Measurements from ENCODE around the gene BCL2.

The BCL2 gene

GRCh38 chr18:63298400-63299365, 20.9 kb downstream of the BCL2 start:
- Histone ChIP-seq H3K4me3 (ENCODE audit: low read depth in 1 of 2, low read length in 2 of 2) (no peak overlapping the region), H3K9ac (ENCODE audit: low read depth, low read length) (no peak overlapping the region), H3K36me3 (ENCODE audit: insufficient read depth, low read length) (peaks cover 77% of the 10 kb centered on the region), H3K9me3 (ENCODE audit: insufficient read depth, low read length, severe bottlenecking) (no peaks in the 10 kb centered on the region), H3K79me2 (ENCODE audit: insufficient read depth, low read length) (peaks cover 95% of the 10 kb centered on the region), H3K27ac (ENCODE audit: low read length) (0 out of 2 replicates have a peak overlapping the region, but pooled peaks have one; percentile 4), H2AFZ (ENCODE audit: low read depth, low read length) (no peak overlapping the region), H3K4me2 (ENCODE audit: insufficient read depth, low read length) (no peak overlapping the region), H4K20me1 (ENCODE audit: insufficient read depth, low read length) (peaks cover 71% of the 10 kb centered on the region), H3K27me3 (ENCODE audit: insufficient read depth, low read length, poor library complexity) (no peaks in the 10 kb centered on the region), H3K4me1 (ENCODE audit: insufficient read depth, low read length) (peaks cover 4% of the 10 kb centered on the region; the same call in 1 of the 2 replicates)
- ATAC-seq (ENCODE audit: insufficient read depth, low read depth) = peak; percentile 58
- TF ChIP-seq EZH2 (IDR thresholded peaks at IDR 0.05; ENCODE audit: borderline replicate concordance, low read depth, low read length, severe bottlenecking) = no peak
- no peak for TF ChIP-seq CTCF (IDR thresholded peaks at IDR 0.05; ENCODE audit: borderline replicate concordance, extremely low read depth, low read length, poor library complexity, severe bottlenecking)
- no peak for DNase-seq

GRCh38 chr18:63297687-63298399, 21.7 kb downstream of the BCL2 start:
- ATAC-seq (ENCODE audit: insufficient read depth, low read depth) (no peak), DNase-seq (no peak)
- no peaks in the 10 kb centered on the region for H3K4me1 ChIP-seq (ENCODE audit: insufficient read depth, low read length)
- TF ChIP-seq EZH2 (IDR thresholded peaks at IDR 0.05; ENCODE audit: borderline replicate concordance, low read depth, low read length, severe bottlenecking) = no peak
- TF ChIP-seq CTCF (IDR thresholded peaks at IDR 0.05; ENCODE audit: borderline replicate concordance, extremely low read depth, low read length, poor library complexity, severe bottlenecking) = no peak
- no peak overlapping the region for H3K27ac ChIP-seq (ENCODE audit: low read length)
- peaks cover 82% of the 10 kb centered on the region for H3K36me3 ChIP-seq (ENCODE audit: insufficient read depth, low read length)
- H3K27me3 ChIP-seq (ENCODE audit: insufficient read depth, low read length, poor library complexity) = no peaks in the 10 kb centered on the region
- H3K79me2 ChIP-seq (ENCODE audit: insufficient read depth, low read length) = peaks cover 95% of the 10 kb centered on the region
- no peak overlapping the region for H3K9ac ChIP-seq (ENCODE audit: low read depth, low read length)
- no peak overlapping the region for H3K4me3 ChIP-seq (ENCODE audit: low read depth in 1 of 2, low read length in 2 of 2)
- no peaks in the 10 kb centered on the region for H3K9me3 ChIP-seq (ENCODE audit: insufficient read depth, low read length, severe bottlenecking)
- peaks cover 70% of the 10 kb centered on the region for H4K20me1 ChIP-seq (ENCODE audit: insufficient read depth, low read length)
- no peak overlapping the region for H2AFZ ChIP-seq (ENCODE audit: low read depth, low read length)
- no peak overlapping the region for H3K4me2 ChIP-seq (ENCODE audit: insufficient read depth, low read length)

- Histone ChIP-seq H3K27me3 (ENCODE audit: insufficient read depth, low read length, poor library complexity) (no peaks in the 10 kb centered on the region), H3K79me2 (ENCODE audit: insufficient read depth, low read length) (peaks cover 95% of the 10 kb centered on the region), H2AFZ (ENCODE audit: low read depth, low read length) (no peak overlapping the region), H3K36me3 (ENCODE audit: insufficient read depth, low read length) (peaks cover 81% of the 10 kb centered on the region), H3K27ac (ENCODE audit: low read length) (no peak overlapping the region), H3K9me3 (ENCODE audit: insufficient read depth, low read length, severe bottlenecking) (no peaks in the 10 kb centered on the region), H4K20me1 (ENCODE audit: insufficient read depth, low read length) (peaks cover 75% of the 10 kb centered on the region), H3K4me1 (ENCODE audit: insufficient read depth, low read length) (peaks cover 3% of the 10 kb centered on the region; the same call in 1 of the 2 replicates), H3K9ac (ENCODE audit: low read depth, low read length) (no peak overlapping the region), H3K4me3 (ENCODE audit: low read depth in 1 of 2, low read length in 2 of 2) (no peak overlapping the region), H3K4me2 (ENCODE audit: insufficient read depth, low read length) (no peak overlapping the region)
- TF ChIP-seq CTCF (IDR thresholded peaks at IDR 0.05; ENCODE audit: borderline replicate concordance, extremely low read depth, low read length, poor library complexity, severe bottlenecking) (no peak), EZH2 (IDR thresholded peaks at IDR 0.05; ENCODE audit: borderline replicate concordance, low read depth, low read length, severe bottlenecking) (no peak)
- ATAC-seq (ENCODE audit: insufficient read depth, low read depth) (no peak), DNase-seq (no peak)
Measured at GRCh38 chr18:63293935-63294334, 25.6 kb downstream of the BCL2 start.
